Stimulated activated naive CD8-positive, alpha-beta T cell treated with anti-CD3 and anti-CD28 coated beads, Interleukin-15, amount 100 ng/mL, for 72 hours (primary cell): Measurements from ENCODE around the gene CFAP210.

Experiments used
- ATAC-seq: fragments of 150-1000 bp; cut with Tn5 transposase; 2 replicates; pipeline ENCODE4 v1.10.0; 2021; ENCODE audit warnings: mild to moderate bottlenecking, moderate library complexity
- DNase-seq, 2 donors: peaks; one replicate each; pipeline ENCODE4 v3.0.0; 2021 to 2022
- H3K27ac Mint-ChIP-seq, 2 donors: one replicate each; pipeline ENCODE4 v1.8.0; 2022; ENCODE audit warnings: mild to moderate bottlenecking in 2 of 2, mixed read lengths in 2 of 2, moderate library complexity in 2 of 2
- H3K27me3 Mint-ChIP-seq: one replicate; pipeline ENCODE4 v1.8.0; 2022; ENCODE audit warnings: mixed read lengths
- H3K4me1 Mint-ChIP-seq: one replicate; pipeline ENCODE4 v1.8.0; 2022; ENCODE audit warnings: mild to moderate bottlenecking, mixed read lengths
- H3K4me3 Mint-ChIP-seq, 2 donors: one replicate each; pipeline ENCODE4 v1.8.0; 2022; ENCODE audit warnings: mild to moderate bottlenecking in 2 of 2, mixed read lengths in 2 of 2, moderate library complexity in 1 of 2
- H3K9me3 Mint-ChIP-seq, 2 donors: one replicate each; pipeline ENCODE4 v1.8.0; 2022; ENCODE audit warnings: mixed read lengths in 2 of 2

CFAP210 gene

DNA sequence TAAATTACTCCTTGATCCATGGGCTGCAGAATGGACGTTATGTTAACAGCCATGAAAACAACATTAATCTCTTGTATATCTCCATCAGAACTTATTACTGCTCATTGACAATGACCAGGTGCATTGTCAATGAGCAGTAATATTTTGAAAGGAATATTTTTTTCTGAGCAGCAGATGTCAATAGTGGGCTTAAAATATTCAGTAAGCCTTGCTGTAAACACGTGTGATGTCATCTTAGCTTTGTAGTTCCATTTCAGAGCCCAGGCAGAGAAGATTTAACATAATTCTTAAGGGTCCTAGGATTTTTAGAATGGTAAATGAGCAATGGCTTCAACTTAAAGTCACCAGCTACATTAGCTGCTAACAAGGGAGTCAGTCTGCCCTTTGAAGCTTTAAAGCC, 26.6 kb downstream of the CFAP210 start:
- DNase-seq (no peak), ATAC-seq (no peak)
- H3K9me3 Mint-ChIP-seq = no peaks in the 10 kb centered on the region
- H3K27ac Mint-ChIP-seq = no peak overlapping the region
- H3K4me1 Mint-ChIP-seq = no peaks in the 10 kb centered on the region
- no peak overlapping the region for H3K4me3 Mint-ChIP-seq
- peaks cover 4% of the 10 kb centered on the region for H3K27me3 Mint-ChIP-seq

DNA sequence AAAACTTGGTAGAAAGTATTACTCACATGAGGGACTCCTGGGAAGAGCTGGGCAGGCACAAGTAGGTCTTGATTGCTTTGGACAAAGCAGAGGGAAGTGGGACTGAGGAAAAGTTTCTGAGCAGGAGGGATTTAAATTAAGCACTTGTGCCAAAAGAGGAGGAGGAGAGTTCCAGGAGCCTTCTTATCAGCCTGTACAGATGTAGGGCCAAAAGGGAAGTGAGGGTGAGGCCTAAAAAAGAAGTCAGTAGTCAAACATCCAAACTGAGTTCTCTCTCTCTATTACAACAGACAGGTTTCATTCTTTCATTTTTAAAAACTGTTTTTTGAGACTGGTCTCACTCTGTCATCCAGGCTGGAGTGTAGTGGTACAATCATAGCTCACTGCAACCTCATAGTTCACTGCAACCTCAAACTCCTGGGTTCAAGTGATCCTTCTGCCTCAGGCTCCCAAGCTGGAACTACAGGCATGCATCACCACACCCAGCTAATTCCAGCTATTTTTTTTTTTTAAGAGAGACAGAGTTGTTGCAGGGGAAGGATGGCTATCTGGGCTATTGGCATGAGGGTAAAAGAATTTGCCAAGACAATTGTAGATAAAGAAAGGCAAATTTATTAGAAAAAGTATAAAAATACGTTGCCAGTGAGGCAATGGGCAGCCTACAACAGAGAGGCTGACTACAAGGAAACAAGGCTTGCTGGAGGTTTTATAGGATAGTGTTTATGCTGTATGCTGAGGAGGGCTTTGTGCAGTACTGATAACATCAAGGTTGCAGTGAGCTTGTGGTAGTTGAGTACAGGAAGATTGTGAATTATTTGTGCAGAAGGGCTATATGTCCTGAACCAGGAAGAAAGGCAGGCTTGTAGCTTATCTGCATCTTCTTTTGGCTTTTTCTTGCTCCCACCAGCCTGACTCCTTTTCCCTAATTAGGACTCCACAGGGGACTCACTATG, 29.0 kb downstream of the CFAP210 start:
- H3K27me3 Mint-ChIP-seq = peaks cover 7% of the 10 kb centered on the region
- no peaks in the 10 kb centered on the region for H3K4me1 Mint-ChIP-seq
- no peaks in the 10 kb centered on the region for H3K9me3 Mint-ChIP-seq
- no peak overlapping the region for H3K27ac Mint-ChIP-seq
- ATAC-seq (no peak), DNase-seq (no peak)
- H3K4me3 Mint-ChIP-seq = no peak overlapping the region

DNA sequence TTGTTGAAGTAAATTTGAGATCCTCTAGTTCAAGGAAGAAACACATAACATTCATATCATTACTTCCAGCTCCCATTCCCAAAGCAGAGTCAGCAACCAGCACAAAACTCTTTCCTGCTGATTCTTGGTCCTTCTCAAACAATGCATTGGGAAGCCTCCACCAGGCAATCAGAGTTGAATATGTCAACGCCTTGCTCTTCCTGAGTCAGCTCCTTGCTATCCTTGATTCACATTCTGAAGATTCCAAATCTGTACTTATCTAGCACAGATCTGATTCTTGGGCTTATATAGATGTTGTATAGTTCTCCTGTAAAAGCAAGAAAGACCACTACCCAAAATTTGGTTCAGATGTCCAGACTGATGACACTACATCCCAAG, 29.6 kb downstream of the CFAP210 start:
- Mint-ChIP-seq H3K27ac (no peak overlapping the region), H3K4me3 (no peak overlapping the region), H3K27me3 (peaks cover 7% of the 10 kb centered on the region), H3K9me3 (no peaks in the 10 kb centered on the region), H3K4me1 (no peaks in the 10 kb centered on the region)
- DNase-seq = no peak
- no peak for ATAC-seq

DNA sequence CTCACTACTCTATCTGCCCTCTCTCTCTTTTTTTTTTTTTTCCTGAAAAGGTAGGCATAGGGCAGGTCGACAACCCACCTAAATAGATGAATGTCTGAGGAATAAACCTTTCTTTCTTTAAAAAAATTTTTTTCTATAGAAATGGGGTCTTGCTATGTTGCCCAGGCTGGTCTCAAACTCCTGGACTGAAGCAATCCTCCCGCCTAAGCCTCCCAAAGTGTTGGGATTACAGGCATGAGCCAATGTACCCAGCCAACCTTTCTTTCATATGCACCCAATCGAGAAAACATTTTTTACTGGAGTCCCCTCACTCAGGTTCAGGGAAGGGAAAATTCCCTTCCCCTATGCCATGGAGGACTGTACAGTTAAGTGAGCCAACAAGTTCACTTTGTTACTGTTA, 31.0 kb downstream of the CFAP210 start:
- Mint-ChIP-seq H3K27ac (no peak overlapping the region), H3K4me3 (no peak overlapping the region), H3K4me1 (no peaks in the 10 kb centered on the region), H3K9me3 (no peaks in the 10 kb centered on the region), H3K27me3 (peaks cover 7% of the 10 kb centered on the region)
- no peak for ATAC-seq
- DNase-seq = no peak

DNA sequence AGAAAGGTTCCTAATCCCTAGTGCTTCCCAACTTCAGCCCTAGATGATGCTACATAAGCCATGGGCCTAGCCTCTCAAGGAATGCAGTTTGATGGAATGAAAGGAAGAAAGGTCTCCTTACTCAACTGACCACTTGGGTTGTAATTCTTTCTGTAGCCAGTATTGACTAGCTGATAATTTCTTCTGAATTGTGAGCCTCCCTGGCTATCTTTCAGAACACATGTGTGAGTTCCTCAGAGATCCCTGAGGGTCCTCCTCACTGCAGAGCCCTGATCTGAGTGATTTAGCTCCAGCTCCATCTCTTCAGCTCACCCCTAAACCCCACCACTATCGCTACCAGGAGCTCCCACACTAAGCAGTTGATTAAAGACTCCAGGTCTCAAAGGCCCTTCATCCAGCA, 31.5 kb downstream of the CFAP210 start:
- no peaks in the 10 kb centered on the region for H3K4me1 Mint-ChIP-seq
- no peaks in the 10 kb centered on the region for H3K9me3 Mint-ChIP-seq
- ATAC-seq = no peak
- H3K27me3 Mint-ChIP-seq = peaks cover 7% of the 10 kb centered on the region
- no peak overlapping the region for H3K27ac Mint-ChIP-seq
- DNase-seq = no peak
- H3K4me3 Mint-ChIP-seq = no peak overlapping the region

DNA sequence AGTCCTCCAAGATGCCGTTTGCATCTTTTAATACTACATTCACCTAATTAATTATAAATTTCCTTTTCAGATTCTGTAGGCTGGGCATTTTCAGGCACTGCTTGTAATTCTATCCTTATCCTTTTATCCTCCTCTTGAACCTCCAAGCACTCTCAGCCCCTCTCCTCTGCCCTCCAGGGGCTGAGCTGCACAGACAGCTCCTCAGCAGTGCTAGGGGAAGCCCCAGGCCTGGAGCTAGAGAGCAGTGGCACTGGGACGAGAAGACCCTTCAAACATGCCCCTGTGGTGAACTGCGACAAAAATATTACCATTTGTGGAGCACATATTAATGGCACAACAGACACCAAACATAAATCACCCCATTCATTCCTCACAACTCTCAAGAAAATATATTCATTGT, 32.9 kb downstream of the CFAP210 start:
- Mint-ChIP-seq H3K4me3 (no peak overlapping the region), H3K4me1 (no peaks in the 10 kb centered on the region), H3K27me3 (peaks cover 11% of the 10 kb centered on the region), H3K27ac (no peak overlapping the region), H3K9me3 (no peaks in the 10 kb centered on the region)
- ATAC-seq = no peak
- no peak for DNase-seq

DNA sequence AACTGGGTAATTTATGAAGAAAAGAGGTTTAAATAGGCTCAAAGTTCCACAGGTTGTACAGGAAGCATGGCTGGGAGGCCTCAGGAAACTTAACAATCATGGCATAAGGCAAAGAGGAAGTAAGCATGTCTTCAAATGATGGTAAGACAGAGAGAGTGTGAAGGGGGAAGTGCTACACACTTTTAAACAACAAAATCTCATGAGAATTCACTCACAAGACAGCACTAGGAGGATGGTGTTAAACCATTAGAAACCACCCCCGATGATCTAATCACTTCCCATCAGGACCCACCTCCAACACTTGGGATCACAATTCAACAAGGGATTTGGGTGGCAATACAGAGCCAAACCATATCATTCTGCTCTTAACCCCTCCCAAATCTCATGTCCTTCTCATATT, 34.9 kb downstream of the CFAP210 start:
- DNase-seq = no peak
- H3K4me3 Mint-ChIP-seq = no peak overlapping the region
- no peaks in the 10 kb centered on the region for H3K4me1 Mint-ChIP-seq
- H3K27ac Mint-ChIP-seq = no peak overlapping the region
- H3K27me3 Mint-ChIP-seq = peaks cover 17% of the 10 kb centered on the region
- no peak for ATAC-seq
- H3K9me3 Mint-ChIP-seq = no peaks in the 10 kb centered on the region

DNA sequence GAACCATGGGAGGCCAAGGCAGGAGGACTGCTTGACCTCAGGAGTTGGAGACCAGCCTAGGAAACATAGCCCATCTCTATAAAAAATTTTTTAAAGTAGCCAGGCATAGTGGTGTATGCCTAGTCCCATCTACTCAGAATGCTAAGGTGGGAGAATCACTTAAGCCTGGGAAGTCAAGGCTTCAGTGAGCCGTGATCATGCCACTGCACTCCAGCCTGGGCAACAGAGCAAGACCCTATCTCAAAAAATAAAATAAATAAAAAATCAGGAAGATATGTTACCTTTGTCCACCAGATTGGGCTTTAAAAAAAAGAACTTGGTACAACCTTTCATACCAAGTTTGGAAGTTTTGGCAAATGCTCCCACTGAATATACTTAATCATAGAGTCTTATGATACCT, 35.3 kb downstream of the CFAP210 start:
- H3K9me3 Mint-ChIP-seq = no peaks in the 10 kb centered on the region
- no peaks in the 10 kb centered on the region for H3K4me1 Mint-ChIP-seq
- peaks cover 19% of the 10 kb centered on the region for H3K27me3 Mint-ChIP-seq
- DNase-seq (no peak), ATAC-seq (no peak)
- no peak overlapping the region for H3K4me3 Mint-ChIP-seq
- no peak overlapping the region for H3K27ac Mint-ChIP-seq

DNA sequence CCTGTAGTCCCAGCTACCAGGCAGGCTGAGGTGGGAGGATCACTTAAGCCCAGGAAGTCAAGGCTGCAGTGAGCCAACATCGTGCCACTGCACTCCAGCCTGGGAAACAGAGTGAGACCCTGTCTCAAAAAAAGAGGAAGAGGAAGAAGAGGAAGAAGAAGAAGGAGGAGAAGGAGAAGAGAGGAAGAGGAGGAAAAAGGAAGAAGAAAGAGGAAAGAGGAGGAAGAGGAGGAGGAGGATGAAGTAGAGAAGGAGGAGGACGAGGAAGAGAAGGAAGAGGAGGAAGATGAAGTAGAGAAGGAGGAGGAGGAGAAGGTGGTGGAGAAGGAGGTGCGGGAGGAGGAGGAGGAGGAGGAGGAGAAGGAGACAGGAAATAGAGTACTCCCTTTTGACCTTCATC, 38.0 kb downstream of the CFAP210 start:
- ATAC-seq (no peak), DNase-seq (no peak)
- Mint-ChIP-seq H3K4me1 (no peaks in the 10 kb centered on the region), H3K4me3 (no peak overlapping the region), H3K9me3 (no peaks in the 10 kb centered on the region), H3K27me3 (peaks cover 23% of the 10 kb centered on the region), H3K27ac (no peak overlapping the region)

DNA sequence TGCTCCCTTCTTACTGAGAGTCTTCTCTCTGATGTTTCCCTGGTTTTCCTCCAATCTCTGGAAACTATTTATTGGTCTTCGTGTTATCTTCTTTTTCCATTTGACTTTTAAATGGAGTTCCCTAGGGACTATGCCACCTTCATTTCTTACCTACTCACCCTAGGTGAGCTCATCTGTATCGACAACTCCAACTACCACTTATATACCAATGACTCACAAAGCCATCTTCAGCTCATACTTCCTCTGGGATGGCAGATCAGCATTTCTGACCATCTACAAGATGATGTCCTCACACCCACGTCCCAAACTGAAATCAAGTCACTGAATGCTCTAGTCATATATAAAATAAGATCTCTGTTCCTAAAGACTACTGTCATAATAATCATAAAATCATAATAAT, 40.6 kb downstream of the CFAP210 start:
- no peaks in the 10 kb centered on the region for H3K4me1 Mint-ChIP-seq
- ATAC-seq = no peak
- H3K9me3 Mint-ChIP-seq = no peaks in the 10 kb centered on the region
- no peak overlapping the region for H3K4me3 Mint-ChIP-seq
- DNase-seq = no peak
- H3K27ac Mint-ChIP-seq = no peak overlapping the region
- H3K27me3 Mint-ChIP-seq = peaks cover 27% of the 10 kb centered on the region

DNA sequence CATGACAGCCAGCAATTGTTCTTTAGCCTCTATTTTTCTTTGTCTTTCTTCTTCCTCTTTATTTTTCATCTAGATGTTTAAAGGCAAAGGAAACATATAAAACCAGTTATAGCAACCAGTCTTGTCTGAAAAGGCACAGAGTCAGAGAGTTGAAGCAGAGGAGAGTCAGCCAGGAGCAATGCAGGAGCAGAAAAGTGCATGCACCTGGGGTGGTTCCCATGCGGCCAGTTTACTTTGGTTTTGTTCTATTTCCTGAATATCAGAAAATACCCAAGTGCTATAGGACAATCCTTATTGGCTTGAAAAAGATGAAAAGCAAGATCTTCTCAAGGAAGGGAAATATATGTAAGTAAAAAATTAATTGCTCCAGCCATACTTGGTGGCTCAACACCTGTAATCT, 44.9 kb downstream of the CFAP210 start:
- H3K27me3 Mint-ChIP-seq = peaks cover 17% of the 10 kb centered on the region
- no peak for ATAC-seq
- no peak for DNase-seq
- no peak overlapping the region for H3K4me3 Mint-ChIP-seq
- H3K9me3 Mint-ChIP-seq = no peaks in the 10 kb centered on the region
- peak overlapping the region in 1 of 2 donors; percentile 54 for H3K27ac Mint-ChIP-seq
- H3K4me1 Mint-ChIP-seq = peaks cover 5% of the 10 kb centered on the region

DNA sequence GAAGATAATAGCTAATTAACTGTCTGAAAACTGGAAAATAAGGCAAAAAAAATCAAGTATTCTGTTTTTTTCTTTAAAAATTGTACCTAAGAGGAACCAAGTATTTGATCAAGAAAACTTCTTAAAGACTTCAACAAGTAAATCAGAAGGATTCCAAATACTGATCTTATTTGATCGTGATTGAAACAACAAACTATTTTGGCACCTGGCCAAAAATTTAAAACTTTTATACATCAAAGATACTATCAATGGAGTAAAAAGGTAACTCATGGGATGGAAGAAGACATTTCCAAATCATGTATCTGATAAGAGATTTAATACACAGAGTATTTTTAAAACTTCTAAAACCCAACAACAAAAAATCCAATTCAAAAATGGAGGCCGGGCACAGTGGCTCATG, 46.7 kb downstream of the CFAP210 start:
- no peak for ATAC-seq
- Mint-ChIP-seq H3K4me3 (no peak overlapping the region), H3K27ac (no peak overlapping the region), H3K4me1 (peaks cover 5% of the 10 kb centered on the region), H3K9me3 (no peaks in the 10 kb centered on the region), H3K27me3 (peaks cover 7% of the 10 kb centered on the region)
- DNase-seq = no peak

DNA sequence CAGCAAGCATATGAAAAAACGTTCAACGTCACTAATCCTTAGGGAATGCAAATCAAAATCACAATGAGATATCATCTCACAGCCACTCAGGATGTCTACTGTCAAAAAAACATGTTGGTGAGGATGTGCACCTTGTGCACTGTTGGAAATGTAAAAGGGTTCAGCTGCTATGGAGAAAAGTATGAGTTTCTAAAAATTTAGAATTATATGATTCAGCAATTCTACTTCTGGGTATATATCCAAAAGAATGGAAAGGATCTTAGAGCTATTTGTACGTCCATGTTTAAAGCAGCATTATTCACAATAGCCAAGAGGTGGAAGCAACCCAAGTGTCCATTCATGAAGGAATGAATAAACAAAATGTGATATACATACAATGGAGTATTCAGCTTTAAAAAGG, 50.0 kb downstream of the CFAP210 start:
- no peaks in the 10 kb centered on the region for H3K9me3 Mint-ChIP-seq
- ATAC-seq = no peak
- no peak overlapping the region for H3K27ac Mint-ChIP-seq

DNA sequence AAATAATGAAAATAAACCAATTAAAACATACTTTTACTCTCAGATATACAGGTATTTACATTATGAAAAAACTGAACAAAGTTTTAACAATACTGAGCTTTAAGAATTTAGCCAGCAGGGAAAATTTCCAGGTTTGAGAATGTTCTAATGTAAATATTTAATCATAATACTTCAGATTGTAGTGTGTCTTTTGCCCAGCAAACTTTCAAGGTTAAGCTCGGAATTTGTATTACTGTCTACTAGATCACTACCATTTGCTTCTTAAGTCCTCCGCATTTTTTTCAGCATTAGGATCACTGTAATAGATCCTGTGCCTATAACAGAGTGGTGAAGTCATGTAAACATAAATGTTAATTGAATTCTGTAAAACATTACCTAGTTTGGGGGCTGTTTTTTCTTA, 52.7 kb downstream of the CFAP210 start:
- no peak for DNase-seq
- no peak overlapping the region for H3K27ac Mint-ChIP-seq
- no peaks in the 10 kb centered on the region for H3K9me3 Mint-ChIP-seq
- H3K27me3 Mint-ChIP-seq = no peaks in the 10 kb centered on the region
- no peaks in the 10 kb centered on the region for H3K4me1 Mint-ChIP-seq
- no peak for ATAC-seq
- no peak overlapping the region for H3K4me3 Mint-ChIP-seq

More for the DNA sequence above, 50.0 kb downstream of the CFAP210 start:
- no peak for DNase-seq
- H3K4me1 Mint-ChIP-seq = peaks cover 5% of the 10 kb centered on the region
- peaks cover 2% of the 10 kb centered on the region for H3K27me3 Mint-ChIP-seq
- no peak overlapping the region for H3K4me3 Mint-ChIP-seq

DNA sequence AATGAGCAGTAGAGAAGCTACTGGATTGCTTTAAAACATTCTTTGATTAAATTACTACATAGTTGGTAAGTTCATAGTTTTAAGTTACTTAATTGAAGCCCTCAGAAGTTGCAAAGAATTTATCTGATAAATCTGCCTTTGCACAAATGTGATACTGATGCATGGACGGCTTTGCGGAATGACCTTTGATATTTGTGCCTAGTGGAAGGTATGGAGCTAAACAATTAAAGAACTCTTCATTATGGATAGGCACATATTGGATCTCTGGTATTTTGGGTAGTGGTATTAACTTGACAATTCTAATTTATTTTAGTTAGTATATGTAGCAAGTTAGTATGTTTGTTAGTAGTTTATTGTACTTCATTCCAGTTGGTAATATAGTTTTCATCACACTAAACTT, 54.1 kb downstream of the CFAP210 start:
- ATAC-seq (no peak), DNase-seq (no peak)
- Mint-ChIP-seq H3K4me1 (no peaks in the 10 kb centered on the region), H3K27ac (no peak overlapping the region), H3K27me3 (no peaks in the 10 kb centered on the region), H3K4me3 (no peak overlapping the region), H3K9me3 (no peaks in the 10 kb centered on the region)

DNA sequence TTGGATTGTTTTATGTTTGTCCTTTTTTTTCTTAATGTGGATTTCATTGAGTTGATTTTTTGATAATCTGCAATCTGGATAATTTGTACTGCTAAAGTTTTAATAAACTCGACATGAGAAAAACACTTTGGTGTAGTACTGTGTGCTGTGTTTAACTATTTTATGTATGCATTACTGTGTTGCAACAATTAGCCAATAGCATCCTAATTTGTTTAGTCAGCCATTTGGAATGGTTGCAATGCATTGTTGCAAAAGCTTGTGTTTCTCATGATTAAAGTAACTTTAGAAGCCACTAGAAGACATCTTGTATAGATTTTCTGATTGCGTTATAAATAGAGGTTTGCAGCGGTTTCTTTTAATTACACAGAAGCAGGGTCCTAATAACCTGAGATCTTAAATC, 56.6 kb downstream of the CFAP210 start:
- H3K27me3 Mint-ChIP-seq = no peaks in the 10 kb centered on the region
- no peak overlapping the region for H3K4me3 Mint-ChIP-seq
- no peak for DNase-seq
- H3K27ac Mint-ChIP-seq = no peak overlapping the region
- H3K9me3 Mint-ChIP-seq = no peaks in the 10 kb centered on the region
- no peak for ATAC-seq
- no peaks in the 10 kb centered on the region for H3K4me1 Mint-ChIP-seq
